Gastroesophageal sphincter (tissue), 4 donors: ENCODE measurements around the gene TP53TG5. TPM values are rescaled to one million over a fixed set of nuclear protein-coding genes. Genes with fewer than 3 reads are reported as not detected.

Source experiments
- ATAC-seq: fragments of 150-250 bp; one replicate; pipeline ENCODE4 v1.9.1; 2016; ENCODE audit warnings: mild to moderate bottlenecking, moderate library complexity
- H3K27ac ChIP-seq, 4 donors: fragments of 200-600 bp; sonication (generic) in 3 of 4; 1 replicate in 3 of 4; 2 replicates in 1 of 4; pipeline ENCODE4 v1.5.1; 2016 to 2019
- H3K27me3 ChIP-seq: fragments of 200-600 bp; sonication (generic); one replicate; pipeline ENCODE4 v1.5.1; 2019
- H3K36me3 ChIP-seq, 2 donors: fragments of 200-600 bp; sonication (generic); one replicate each; pipeline ENCODE4 v1.5.1; 2019; ENCODE audit warnings: control low read depth in 1 of 2
- H3K4me1 ChIP-seq, 3 donors: fragments of 200-600 bp; sonication (generic); 1 replicate in 2 of 3; 2 replicates in 1 of 3; pipeline ENCODE4 v1.5.1; 2016 to 2019; ENCODE audit warnings: control low read depth in 2 of 3
- H3K4me3 ChIP-seq, 2 donors: fragments of 200-600 bp; sonication (generic); one replicate each; pipeline ENCODE4 v1.5.1; 2019; ENCODE audit warnings: mild to moderate bottlenecking in 1 of 2, moderate library complexity in 1 of 2
- H3K9me3 ChIP-seq, 3 donors: fragments of 200-600 bp; sonication (generic); one replicate each; pipeline ENCODE4 v1.5.1; 2017 to 2019; ENCODE audit warnings: control low read depth in 2 of 3
- CTCF ChIP-seq, 4 experiments: fragments of 200-600 bp in 2 of 4; fragments of 450-650 bp in 2 of 4; sonication (generic) in 1 of 4; IDR thresholded peaks; one replicate each; pipeline ENCODE4 v1.5.1; 2017 to 2019; ENCODE audit warnings: antibody characterized with exemption in 4 of 4, mild to moderate bottlenecking in 2 of 4, moderate library complexity in 2 of 4
- EP300 ChIP-seq: sonication (generic); formaldehyde crosslinking; IDR thresholded peaks from one replicate; pipeline ENCODE4 v1.6.1; 2017; ENCODE audit warnings: antibody characterized with exemption, mild to moderate bottlenecking
- POLR2A ChIP-seq, 2 donors: fragments of 450-650 bp; IDR thresholded peaks; one replicate each; pipeline ENCODE4 v1.6.1; 2017; ENCODE audit warnings: antibody characterized with exemption in 2 of 2, mild to moderate bottlenecking in 2 of 2, moderate library complexity in 1 of 2
- POLR2AphosphoS5 ChIP-seq: sonication (generic); formaldehyde crosslinking; IDR thresholded peaks from one replicate; pipeline ENCODE4 v1.6.1; 2017; ENCODE audit warnings: antibody characterized with exemption
- WGBS, 2 donors: methylation state at CpG; one replicate each; pipeline ENCODE4 v1.1.5; 2018; ENCODE audit warnings: low coverage in 1 of 2; 5-methylcytosine and 5-hydroxymethylcytosine counted together
- total RNA-seq, 4 donors: library from RNA; depleted of rRNA; stranded (reverse); fragments of >200 nt; gene quantifications; one replicate each; pipeline ENCODE4 v1.1.0, GENCODE V29; 2016

The TP53TG5 gene
- total RNA-seq, 4 donors from 2014 or later: not detected

- H3K36me3 ChIP-seq: peaks cover 0 to 13% of the 10 kb centered on the region in 2 donors
- WGBS, 2 donors: 98% methylated on average over 7 of the region's 14 CpGs; no CpG with 5 or more reads in 1 of the 2 donors
- no peak for TF ChIP-seq POLR2A (IDR thresholded peaks at IDR 0.05)
- no peak for TF ChIP-seq EP300
- no peak for TF ChIP-seq CTCF (IDR thresholded peaks at IDR 0.05)
- no peak for TF ChIP-seq POLR2AphosphoS5
- H3K4me3 ChIP-seq: no peak overlapping the region
- no peaks in the 10 kb centered on the region for H3K9me3 ChIP-seq
- H3K27me3 ChIP-seq: no peaks in the 10 kb centered on the region
- H3K4me1 ChIP-seq: peaks cover 0 to 26% (median 6%) of the 10 kb centered on the region in 3 donors
- no peak for ATAC-seq
- peak overlapping the region in 1 of 4 donors; percentile 87 for H3K27ac ChIP-seq
Measured at GRCh38 chr20:45374966-45375365, 3.2 kb downstream of the TP53TG5 start.

GRCh38 chr20:45374101-45374467 lies 4.0 kb downstream of the TP53TG5 start:
- Histone ChIP-seq H3K27me3 (no peaks in the 10 kb centered on the region), H3K27ac (peak overlapping the region in 3 of 4 donors; percentile 80 to 87 (median 84)), H3K9me3 (no peaks in the 10 kb centered on the region), H3K4me3 (peak overlapping the region in 1 of 2 donors; percentile 57), H3K4me1 (peaks cover 0 to 26% (median 6%) of the 10 kb centered on the region in 3 donors), H3K36me3 (peaks cover 0 to 19% of the 10 kb centered on the region in 2 donors)
- TF ChIP-seq EP300 (no peak), CTCF (IDR thresholded peaks at IDR 0.05) (no peak), POLR2AphosphoS5 (no peak), POLR2A (IDR thresholded peaks at IDR 0.05) (no peak)
- ATAC-seq: no peak
- WGBS, 2 donors: 12 to 56% methylated on average over 3 to 9 of the region's 9 CpGs

GRCh38 chr20:45373353-45374100 lies 4.6 kb downstream of the TP53TG5 start:
- Histone ChIP-seq H3K27me3 (no peaks in the 10 kb centered on the region), H3K36me3 (peaks cover 0 to 25% of the 10 kb centered on the region in 2 donors), H3K9me3 (no peaks in the 10 kb centered on the region), H3K27ac (peak overlapping the region; percentile 60 to 87 (median 82)), H3K4me1 (peaks cover 0 to 26% (median 6%) of the 10 kb centered on the region in 3 donors), H3K4me3 (peak overlapping the region; percentile 44 to 57)
- 8% methylated on average over 13 of the region's 38 CpGs; no CpG with 5 or more reads in 1 of the 2 donors for WGBS, 2 donors
- TF ChIP-seq POLR2A (IDR thresholded peaks at IDR 0.05): no peak
- peak; percentile 68 to 94 (median 94) for TF ChIP-seq CTCF (IDR thresholded peaks at IDR 0.05)
- peak; percentile 77 for TF ChIP-seq POLR2AphosphoS5
- no peak for TF ChIP-seq EP300
- ATAC-seq: peak; percentile 93

- ATAC-seq: peak; percentile 44
- H3K36me3 ChIP-seq: peaks cover 0 to 32% of the 10 kb centered on the region in 2 donors
Measured at GRCh38 chr20:45372646-45373352, 5.3 kb downstream of the TP53TG5 start.

More at GRCh38 chr20:45372646-45373352, 5.3 kb downstream of the TP53TG5 start:
- 38 to 39% methylated on average over 7 to 10 of the region's 30 CpGs for WGBS, 2 donors
- peaks cover 0 to 27% (median 6%) of the 10 kb centered on the region in 3 donors for H3K4me1 ChIP-seq
- H3K9me3 ChIP-seq: no peaks in the 10 kb centered on the region
- no peaks in the 10 kb centered on the region for H3K27me3 ChIP-seq
- H3K4me3 ChIP-seq: peak overlapping the region in 1 of 2 donors; percentile 57
- peak overlapping the region; percentile 60 to 87 (median 82) for H3K27ac ChIP-seq
- no peak for TF ChIP-seq POLR2AphosphoS5
- TF ChIP-seq EP300: no peak
- no peak for TF ChIP-seq POLR2A (IDR thresholded peaks at IDR 0.05)
- TF ChIP-seq CTCF (IDR thresholded peaks at IDR 0.05): no peak
